Tibial nerve (tissue), 4 donors: Measurements from ENCODE around the gene TUT7. TPM values are rescaled to one million over a fixed set of nuclear protein-coding genes. Genes with fewer than 3 reads are reported as not detected.

ENCODE experiments used
- DNase-seq, 2 donors: peaks; one replicate each; pipeline ENCODE4 v3.0.0-alpha.2; 2019; ENCODE audit warnings: low spot score in 2 of 2
- H3K27ac ChIP-seq, 4 donors: fragments of 200-600 bp; sonication (generic) in 3 of 4; one replicate each; pipeline ENCODE4 v1.5.1; 2017 to 2019; ENCODE audit warnings: mild to moderate bottlenecking in 1 of 4
- H3K27me3 ChIP-seq, 2 donors: fragments of 200-600 bp; sonication (generic) in 1 of 2; one replicate each; pipeline versions ENCODE4 v1.5.1 to v1.6.0; 2017 to 2019
- H3K36me3 ChIP-seq, 3 donors: fragments of 200-600 bp; sonication (generic); one replicate each; pipeline ENCODE4 v1.5.1; 2018 to 2019
- H3K4me1 ChIP-seq, 4 donors: fragments of 200-600 bp; sonication (generic) in 3 of 4; one replicate each; pipeline ENCODE4 v1.5.1; 2017 to 2019
- H3K4me3 ChIP-seq, 4 donors: fragments of 200-600 bp; sonication (generic) in 3 of 4; one replicate each; pipeline ENCODE4 v1.5.1; 2017 to 2019; ENCODE audit warnings: mild to moderate bottlenecking in 1 of 4, moderate library complexity in 1 of 4
- H3K9me3 ChIP-seq, 4 donors: fragments of 200-600 bp; sonication (generic) in 3 of 4; one replicate each; pipeline ENCODE4 v1.5.1; 2017 to 2019
- CTCF ChIP-seq, 5 experiments: fragments of 200-600 bp in 3 of 5; fragments of 450-650 bp in 2 of 5; sonication (generic) in 3 of 5; IDR thresholded peaks; one replicate each; pipeline ENCODE4 v1.5.1; 2016 to 2019; ENCODE audit warnings: antibody characterized with exemption in 5 of 5, mild to moderate bottlenecking in 3 of 5, moderate library complexity in 2 of 5
- EP300 ChIP-seq, 2 donors: sonication (generic); formaldehyde crosslinking; IDR thresholded peaks; one replicate each; pipeline ENCODE4 v1.6.1; 2017; ENCODE audit warnings: antibody characterized with exemption in 2 of 2, mild to moderate bottlenecking in 1 of 2
- POLR2A ChIP-seq, 2 donors: fragments of 450-650 bp; IDR thresholded peaks; one replicate each; pipeline ENCODE4 v1.6.1; 2017; ENCODE audit warnings: antibody characterized with exemption in 2 of 2, mild to moderate bottlenecking in 2 of 2, moderate library complexity in 2 of 2
- WGBS, 2 donors: methylation state at CpG; one replicate each; pipeline ENCODE4 v1.1.5; 2018; 5-methylcytosine and 5-hydroxymethylcytosine counted together
- total RNA-seq, 4 donors: library from RNA; depleted of rRNA; stranded (reverse); fragments of >200 nt; gene quantifications; one replicate each; pipeline ENCODE4 v1.1.0, GENCODE V29; 2016

TUT7 gene
- total RNA-seq, 4 donors from 2014 or later: 25.7 to 49.6 (median 37.8) TPM

DNA sequence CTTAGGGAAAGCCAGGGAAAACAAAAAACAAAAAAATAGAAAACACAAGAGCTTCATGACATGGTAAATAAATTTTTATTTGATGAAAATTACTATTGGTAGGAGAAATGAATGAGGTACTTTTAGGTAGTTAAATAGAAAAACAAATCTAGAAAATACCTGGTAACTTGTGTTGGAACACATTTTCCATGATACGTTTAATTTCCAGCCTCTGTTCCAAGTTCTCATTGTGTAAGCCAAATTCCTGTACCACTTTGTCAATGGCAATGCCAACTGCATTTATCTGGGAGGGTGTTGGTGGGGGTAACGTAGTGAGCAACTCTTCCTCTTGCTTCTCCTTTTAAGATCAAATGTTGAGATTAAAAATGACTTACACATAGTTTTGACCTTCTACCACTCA lies 9.4 kb downstream of the TUT7 start:
- Histone ChIP-seq H3K4me1 (peaks cover 0 to 41% (median 14%) of the 10 kb centered on the region in 4 donors), H3K4me3 (no peak overlapping the region), H3K36me3 (peaks cover 3 to 62% (median 10%) of the 10 kb centered on the region in 3 donors), H3K27ac (no peak overlapping the region), H3K27me3 (no peaks in the 10 kb centered on the region), H3K9me3 (no peaks in the 10 kb centered on the region)
- no peak for TF ChIP-seq EP300 (IDR thresholded peaks at IDR 0.05)
- no peak for TF ChIP-seq CTCF (IDR thresholded peaks at IDR 0.05)
- TF ChIP-seq POLR2A (IDR thresholded peaks at IDR 0.05): no peak
- WGBS, 2 donors: 84 to 88% methylated on average over 2 of the region's 2 CpGs
- DNase-seq: no peak

- TF ChIP-seq EP300 (IDR thresholded peaks at IDR 0.05): no peak
- TF ChIP-seq POLR2A (IDR thresholded peaks at IDR 0.05): no peak
- no peak for TF ChIP-seq CTCF (IDR thresholded peaks at IDR 0.05)
- no peak for DNase-seq
- WGBS, 2 donors: 96 to 99% methylated on average over 3 of the region's 3 CpGs
Observed at GRCh38 chr9:86342269-86342668, 11.9 kb downstream of the TUT7 start.

DNA sequence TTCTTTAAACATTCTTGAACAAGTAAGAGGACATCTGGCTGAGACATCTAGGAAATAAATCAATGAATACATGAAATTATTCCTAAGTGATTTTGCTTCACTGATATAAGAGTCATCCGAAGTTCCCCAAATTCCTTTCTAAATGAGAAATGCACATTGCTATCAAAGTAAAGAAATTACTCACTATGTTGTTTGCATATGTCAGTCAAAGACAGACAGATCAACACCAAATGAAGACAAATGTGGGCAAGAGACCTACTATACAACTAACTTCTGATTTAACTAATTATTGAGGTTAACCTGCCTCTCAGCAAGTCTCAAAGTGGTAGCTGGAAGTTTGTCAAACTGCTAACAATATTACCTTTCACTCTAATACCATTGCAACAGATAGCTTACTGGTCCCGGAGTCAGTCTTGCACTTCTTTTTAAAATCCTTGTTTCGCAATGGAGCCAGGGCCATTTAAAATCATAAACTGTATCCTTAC lies 13.2 kb downstream of the TUT7 start:
- H3K4me1 ChIP-seq: peaks cover 0 to 4% (median 0%) of the 10 kb centered on the region in 4 donors
- H3K27me3 ChIP-seq: no peaks in the 10 kb centered on the region
- DNase-seq: no peak
- H3K4me3 ChIP-seq: no peak overlapping the region
- no peak for TF ChIP-seq POLR2A (IDR thresholded peaks at IDR 0.05)
- no peak for TF ChIP-seq EP300 (IDR thresholded peaks at IDR 0.05)
- no peak for TF ChIP-seq CTCF (IDR thresholded peaks at IDR 0.05)
- H3K36me3 ChIP-seq: peaks cover 7 to 97% (median 10%) of the 10 kb centered on the region in 3 donors
- 81 to 82% methylated on average over 3 of the region's 3 CpGs for WGBS, 2 donors
- H3K27ac ChIP-seq: no peak overlapping the region
- H3K9me3 ChIP-seq: no peaks in the 10 kb centered on the region

More at GRCh38 chr9:86342269-86342668, 11.9 kb downstream of the TUT7 start:
- Histone ChIP-seq H3K27me3 (no peaks in the 10 kb centered on the region), H3K36me3 (peaks cover 7 to 87% (median 10%) of the 10 kb centered on the region in 3 donors), H3K9me3 (no peaks in the 10 kb centered on the region), H3K4me3 (no peak overlapping the region), H3K27ac (no peak overlapping the region), H3K4me1 (peaks cover 0 to 16% (median 3%) of the 10 kb centered on the region in 4 donors)

- WGBS, 2 donors: 40 to 89% methylated on average over 1 of the region's 1 CpG
- Histone ChIP-seq H3K9me3 (no peaks in the 10 kb centered on the region), H3K4me1 (no peaks in the 10 kb centered on the region), H3K27ac (no peak overlapping the region), H3K4me3 (no peak overlapping the region), H3K27me3 (no peaks in the 10 kb centered on the region), H3K36me3 (peaks cover 7 to 97% (median 10%) of the 10 kb centered on the region in 3 donors)
- DNase-seq: no peak
- TF ChIP-seq CTCF (IDR thresholded peaks at IDR 0.05): no peak
- TF ChIP-seq EP300 (IDR thresholded peaks at IDR 0.05): no peak
- TF ChIP-seq POLR2A (IDR thresholded peaks at IDR 0.05): no peak
Observed at GRCh38 chr9:86340356-86341006, 13.7 kb downstream of the TUT7 start.

DNA sequence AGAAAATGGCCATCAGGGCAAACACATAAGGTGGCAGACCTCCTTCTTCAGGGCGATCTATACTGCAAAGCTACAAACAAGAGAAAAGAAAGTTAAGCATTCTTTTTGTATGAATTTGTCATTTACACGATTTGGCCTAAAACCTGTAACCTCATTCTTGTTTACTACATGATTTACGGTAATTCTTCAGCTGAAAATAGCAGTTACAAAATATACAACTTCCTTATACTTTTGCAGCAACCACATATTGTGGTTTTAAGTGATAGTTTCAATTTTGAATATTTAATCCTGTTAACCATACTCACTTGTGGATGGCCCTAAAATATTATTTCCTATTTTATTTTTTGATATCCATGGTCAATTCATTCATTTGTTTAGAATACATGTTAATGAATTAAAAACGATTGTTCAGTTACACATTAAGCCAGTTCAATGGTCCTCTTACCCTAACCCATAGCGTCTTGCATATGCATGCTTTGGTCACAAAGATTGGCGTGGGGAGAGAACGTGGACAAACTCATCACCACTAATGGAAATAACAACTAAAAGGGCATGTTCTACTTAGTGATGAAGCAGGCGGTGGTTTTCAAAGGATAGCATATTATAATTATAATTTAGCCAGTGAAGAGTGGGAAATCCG lies 16.6 kb downstream of the TUT7 start:
- WGBS, 2 donors: 83 to 84% methylated on average over 9 of the region's 9 CpGs
- TF ChIP-seq POLR2A (IDR thresholded peaks at IDR 0.05) (no peak), EP300 (IDR thresholded peaks at IDR 0.05) (no peak), CTCF (IDR thresholded peaks at IDR 0.05) (no peak)
- no peak for DNase-seq
- Histone ChIP-seq H3K27me3 (no peaks in the 10 kb centered on the region), H3K4me1 (no peaks in the 10 kb centered on the region), H3K9me3 (no peaks in the 10 kb centered on the region), H3K4me3 (no peak overlapping the region), H3K36me3 (peaks cover 4 to 100% (median 5%) of the 10 kb centered on the region in 3 donors), H3K27ac (no peak overlapping the region)
